Astrocyte of the spinal cord (primary cell): Measurements from ENCODE around the gene NECTIN1.

ENCODE experiments used
- DNase-seq: peaks from one replicate; pipeline ENCODE4 v3.0.0; 2011; ENCODE audit warnings: low read depth, low spot score
- H3K4me3 ChIP-seq: 2 replicates; pipeline ENCODE4 v1.5.1; 2011; ENCODE audit warnings: low read depth, mild to moderate bottlenecking, low read length, moderate library complexity
- in situ Hi-C: cut with HindIII; loops from 2 replicates; pipeline ENCODE4 v1.10.0; 2017; ENCODE audit warnings: low sequenced_read_pairs
- TF ChIP-seq, protein P1 (sequence below): IDR thresholded peaks from 2 replicates; pipeline ENCODE4 v1.5.1; 2012; ENCODE audit warnings: low read depth, mild to moderate bottlenecking, low read length, inconsistent platforms

The NECTIN1 gene

GRCh38 chr11:119610836-119611426, 118.1 kb downstream of the NECTIN1 start:
- TF ChIP-seq, protein P1, sequence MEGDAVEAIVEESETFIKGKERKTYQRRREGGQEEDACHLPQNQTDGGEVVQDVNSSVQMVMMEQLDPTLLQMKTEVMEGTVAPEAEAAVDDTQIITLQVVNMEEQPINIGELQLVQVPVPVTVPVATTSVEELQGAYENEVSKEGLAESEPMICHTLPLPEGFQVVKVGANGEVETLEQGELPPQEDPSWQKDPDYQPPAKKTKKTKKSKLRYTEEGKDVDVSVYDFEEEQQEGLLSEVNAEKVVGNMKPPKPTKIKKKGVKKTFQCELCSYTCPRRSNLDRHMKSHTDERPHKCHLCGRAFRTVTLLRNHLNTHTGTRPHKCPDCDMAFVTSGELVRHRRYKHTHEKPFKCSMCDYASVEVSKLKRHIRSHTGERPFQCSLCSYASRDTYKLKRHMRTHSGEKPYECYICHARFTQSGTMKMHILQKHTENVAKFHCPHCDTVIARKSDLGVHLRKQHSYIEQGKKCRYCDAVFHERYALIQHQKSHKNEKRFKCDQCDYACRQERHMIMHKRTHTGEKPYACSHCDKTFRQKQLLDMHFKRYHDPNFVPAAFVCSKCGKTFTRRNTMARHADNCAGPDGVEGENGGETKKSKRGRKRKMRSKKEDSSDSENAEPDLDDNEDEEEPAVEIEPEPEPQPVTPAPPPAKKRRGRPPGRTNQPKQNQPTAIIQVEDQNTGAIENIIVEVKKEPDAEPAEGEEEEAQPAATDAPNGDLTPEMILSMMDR, result no peak
- H3K4me3 ChIP-seq, result no peak overlapping the region
- no peak for DNase-seq
- in situ Hi-C loops, result no loop called here

DNA sequence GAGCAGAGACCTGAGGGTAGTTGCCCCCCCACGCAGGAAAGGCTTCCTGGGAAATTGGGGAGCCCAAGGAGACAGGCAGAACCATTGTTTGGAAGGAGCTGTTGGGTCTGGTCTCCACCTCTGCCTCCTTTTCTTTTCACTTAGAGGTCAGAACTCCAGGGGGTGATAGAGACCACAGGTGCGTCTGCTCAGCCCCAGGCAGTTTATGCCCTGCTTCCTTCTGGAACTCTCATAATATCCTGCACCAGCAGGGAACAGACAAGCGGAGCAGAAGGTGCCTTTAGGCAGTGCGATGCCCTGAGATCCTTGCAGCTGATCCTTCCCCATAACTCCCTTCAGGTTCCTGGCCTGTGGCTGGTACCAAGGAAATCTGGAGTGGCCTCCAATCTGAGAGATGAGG, 120.2 kb downstream of the NECTIN1 start:
- no peak overlapping the region for H3K4me3 ChIP-seq
- TF ChIP-seq, protein P1, result no peak
- in situ Hi-C loops, result no loop called here
- DNase-seq, result no peak

- in situ Hi-C loops, result no loop called here
- TF ChIP-seq, protein P1, result no peak
- no peak overlapping the region for H3K4me3 ChIP-seq
- no peak for DNase-seq
These were observed 120.8 kb downstream of the NECTIN1 start for GRCh38 chr11:119608201-119608600.

GRCh38 chr11:119607726-119608125, 121.3 kb downstream of the NECTIN1 start:
- in situ Hi-C loops, result no loop called here
- TF ChIP-seq, protein P1, result no peak
- DNase-seq, result no peak
- no peak overlapping the region for H3K4me3 ChIP-seq

- in situ Hi-C loops, result no loop called here
- no peak overlapping the region for H3K4me3 ChIP-seq
- TF ChIP-seq, protein P1, result no peak
- DNase-seq, result no peak
These were observed 123.8 kb downstream of the NECTIN1 start for GRCh38 chr11:119605137-119605665.

GRCh38 chr11:119602745-119603373, 126.1 kb downstream of the NECTIN1 start:
- no peak for DNase-seq
- no peak overlapping the region for H3K4me3 ChIP-seq
- in situ Hi-C loops, result no loop called here
- TF ChIP-seq, protein P1, result peak; percentile 20
